COR-L47 (cell line): ENCODE measurements around the gene HEG1.
A peak's percentile ranks its signal among the peaks of the same experiment; 100 is the strongest.

ENCODE experiments used
- DNase-seq: peaks from one replicate; lab custom pipeline; 2025; lab: John Stamatoyannopoulos, UW

HEG1 gene

DNA sequence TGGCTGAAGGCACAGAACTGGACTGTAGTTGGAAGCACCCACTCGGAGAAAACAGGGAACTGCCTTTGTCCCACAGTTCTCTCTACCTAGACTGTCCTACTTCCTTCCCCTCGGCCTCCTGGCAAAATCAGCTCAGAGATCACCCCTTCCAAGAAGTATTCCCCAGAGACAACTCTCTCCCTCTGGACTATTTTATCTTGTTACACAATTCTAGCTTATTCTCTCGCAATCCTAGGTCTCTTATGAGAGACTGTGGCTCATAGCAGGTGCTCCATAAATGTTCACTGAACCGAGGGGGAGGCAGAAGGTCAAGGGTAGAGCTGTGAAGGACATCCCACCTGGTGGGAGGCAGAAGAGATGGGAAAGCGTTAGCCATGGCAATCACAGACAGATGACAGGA lies 10.6 kb downstream of the HEG1 start:
- no peak for DNase-seq

DNA sequence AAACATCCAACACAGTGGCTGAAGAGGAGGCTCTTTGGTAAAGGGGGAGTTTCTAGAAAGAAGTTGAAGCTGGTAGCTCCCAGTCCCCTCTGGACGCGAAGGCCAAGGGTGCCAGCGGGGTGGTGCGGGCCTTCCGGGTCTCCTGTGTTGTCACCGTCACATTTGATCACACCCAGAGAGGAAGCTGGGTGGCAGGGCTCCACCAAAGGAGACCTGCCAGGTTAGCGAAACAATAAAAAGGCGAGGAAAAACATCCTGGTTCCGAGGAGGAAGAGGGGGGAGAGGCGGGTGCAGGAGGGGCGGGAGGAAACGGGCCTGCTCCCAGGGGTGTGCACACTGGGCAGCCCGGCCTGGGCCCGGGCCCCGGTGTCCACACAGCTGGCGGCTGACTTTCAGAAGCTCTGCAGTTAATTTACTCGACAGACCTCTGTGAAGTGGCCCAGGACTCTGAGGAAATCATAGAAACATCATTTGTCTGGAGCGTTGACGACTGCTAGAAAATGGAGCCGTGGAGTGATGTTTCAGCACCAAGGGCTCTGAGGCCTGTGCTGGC lies 12.1 kb downstream of the HEG1 start:
- DNase-seq: no peak

DNA sequence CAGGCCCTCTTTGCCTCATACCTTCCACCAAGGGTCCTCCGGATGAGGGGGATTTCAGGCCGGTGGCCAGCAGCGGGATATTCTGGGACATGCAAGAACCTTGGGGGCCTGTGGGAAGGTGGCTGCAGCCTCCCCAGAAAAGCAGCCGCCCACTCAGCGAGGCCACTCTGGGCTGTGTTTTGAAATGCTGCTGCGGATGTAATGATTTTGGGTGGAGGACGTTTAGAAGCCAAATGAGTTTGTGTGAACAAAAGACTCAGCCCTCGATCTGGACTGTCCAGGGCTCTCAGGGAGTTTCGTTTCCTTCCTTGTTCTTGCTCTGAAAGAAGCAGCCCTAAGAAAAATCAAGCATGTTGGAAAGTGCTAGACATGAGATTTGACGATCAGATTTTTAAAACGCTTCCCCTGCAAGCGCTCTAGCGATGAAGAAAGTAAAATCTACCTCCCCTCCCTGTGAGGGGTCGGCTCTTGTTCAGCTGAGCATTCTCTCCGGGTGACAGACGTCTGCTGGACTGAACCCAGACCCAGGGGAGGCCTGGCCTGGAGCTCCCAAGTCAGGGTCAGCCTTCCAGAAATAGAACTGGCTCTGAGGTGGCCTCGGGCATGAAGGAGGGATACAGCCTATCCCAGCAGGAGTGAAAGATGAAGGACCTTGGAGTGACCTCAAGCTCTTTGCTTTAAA lies 12.9 kb downstream of the HEG1 start:
- no peak for DNase-seq

DNA sequence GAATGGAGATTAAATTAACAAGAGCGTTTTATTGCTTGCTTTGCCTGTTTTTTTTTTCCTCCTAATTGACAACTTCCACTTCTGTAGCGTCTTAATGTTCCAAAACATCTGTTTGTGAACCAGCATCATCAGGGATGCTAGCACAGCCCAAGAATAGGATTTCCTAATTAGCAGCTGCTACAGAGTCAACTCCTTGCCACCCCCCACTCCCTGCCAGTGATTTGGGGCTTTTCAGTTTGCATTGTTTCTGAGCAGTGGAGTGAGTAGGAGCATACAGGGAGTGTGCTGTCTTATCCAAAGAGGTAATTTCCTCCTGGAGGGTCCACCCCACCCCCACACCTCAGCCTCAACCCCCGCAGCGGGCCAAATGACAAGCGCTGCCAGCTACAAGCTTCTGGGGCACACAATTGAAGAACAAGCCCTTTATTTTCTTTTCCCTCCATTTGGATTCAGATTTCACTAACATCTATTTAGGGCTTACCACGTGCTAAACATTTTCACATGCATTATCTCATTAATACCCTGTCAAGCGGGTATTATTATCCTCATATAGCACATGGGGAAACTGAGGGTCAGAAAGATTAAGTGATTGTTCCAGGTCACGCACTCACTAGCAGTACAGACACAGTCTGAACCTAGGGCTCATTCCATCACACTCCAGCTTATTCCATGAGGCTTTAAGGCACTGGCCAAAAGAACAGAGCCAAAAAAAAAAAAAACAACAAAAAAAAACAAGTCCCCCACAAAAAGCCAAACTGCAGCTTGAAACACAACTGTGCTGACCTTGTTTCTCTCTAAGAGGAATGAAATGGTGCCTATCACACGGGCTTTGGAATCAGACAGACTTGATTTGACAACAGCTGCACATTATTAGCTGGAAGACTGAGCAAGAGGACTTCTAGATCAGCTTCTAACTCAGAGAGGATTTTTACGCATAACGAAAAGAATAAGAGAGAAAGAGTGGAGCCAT lies 16.4 kb downstream of the HEG1 start:
- peak; percentile 32 for DNase-seq

DNA sequence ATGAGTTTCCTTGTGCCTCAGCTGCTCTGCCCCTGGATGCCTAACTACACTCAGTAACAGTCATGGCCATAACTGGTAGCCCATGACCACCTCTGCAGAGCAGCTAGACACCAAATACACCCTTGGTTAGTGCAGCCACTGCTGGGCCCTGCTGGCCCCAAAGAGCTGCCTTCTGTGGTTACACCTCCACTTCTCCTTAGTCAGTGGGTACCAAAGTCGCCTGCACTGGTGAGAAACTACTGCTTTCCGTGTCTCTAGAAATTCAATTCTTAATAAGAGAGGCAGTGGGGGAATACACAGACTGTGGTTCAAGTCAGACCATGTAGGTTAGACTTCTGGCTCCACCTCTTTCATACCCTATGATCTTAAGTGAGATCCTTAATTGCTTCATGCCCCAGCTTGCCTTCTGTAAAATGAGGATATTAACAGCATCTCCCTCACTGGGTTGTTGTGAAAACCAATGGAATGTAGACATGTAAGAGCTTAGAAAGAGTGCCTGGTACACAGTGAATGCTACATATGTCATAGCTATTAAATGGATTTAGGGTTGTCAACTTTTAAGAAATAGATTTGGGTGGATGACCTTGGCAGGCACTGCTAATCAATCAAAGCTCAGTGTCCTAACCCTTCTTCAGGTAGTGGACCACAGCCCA lies 18.2 kb downstream of the HEG1 start:
- DNase-seq: no peak

DNA sequence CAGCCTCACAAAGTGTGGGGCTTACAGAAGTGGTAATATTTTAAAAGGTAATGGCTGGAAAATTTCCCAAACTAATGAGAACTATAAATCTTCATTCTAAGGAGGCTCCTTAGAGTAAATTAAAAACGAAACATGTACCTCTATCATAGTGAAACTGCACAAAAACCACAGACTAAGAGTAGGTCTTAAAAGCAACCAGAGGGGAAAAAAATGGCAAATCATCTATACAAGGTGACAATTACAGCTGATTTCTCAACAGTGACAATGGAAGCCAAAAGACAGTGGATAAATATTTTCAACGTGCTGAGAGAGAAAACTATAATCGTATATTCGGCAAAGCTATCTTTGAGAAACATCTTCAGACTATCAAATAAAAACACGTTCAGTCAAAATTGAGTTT lies 20.6 kb downstream of the HEG1 start:
- DNase-seq: no peak

DNA sequence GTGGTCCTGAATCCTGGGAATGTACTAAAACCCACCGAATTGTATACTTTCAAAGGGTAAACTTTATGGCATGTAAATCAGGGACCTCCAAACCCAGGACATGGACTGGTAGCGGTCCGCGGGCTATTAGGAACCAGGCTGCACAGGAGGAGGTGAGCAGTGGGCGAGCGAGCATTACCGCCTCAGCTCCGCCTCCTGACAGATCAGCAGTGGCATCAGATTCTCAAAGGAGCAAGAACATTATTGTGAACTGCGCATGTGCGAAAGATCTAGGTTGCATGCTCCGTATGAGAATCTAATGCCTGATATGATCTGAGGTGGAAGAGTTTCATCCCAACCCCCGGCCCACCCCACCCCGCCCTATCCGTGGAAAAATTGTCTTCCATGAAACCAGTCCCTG lies 22.2 kb downstream of the HEG1 start:
- DNase-seq: no peak

DNA sequence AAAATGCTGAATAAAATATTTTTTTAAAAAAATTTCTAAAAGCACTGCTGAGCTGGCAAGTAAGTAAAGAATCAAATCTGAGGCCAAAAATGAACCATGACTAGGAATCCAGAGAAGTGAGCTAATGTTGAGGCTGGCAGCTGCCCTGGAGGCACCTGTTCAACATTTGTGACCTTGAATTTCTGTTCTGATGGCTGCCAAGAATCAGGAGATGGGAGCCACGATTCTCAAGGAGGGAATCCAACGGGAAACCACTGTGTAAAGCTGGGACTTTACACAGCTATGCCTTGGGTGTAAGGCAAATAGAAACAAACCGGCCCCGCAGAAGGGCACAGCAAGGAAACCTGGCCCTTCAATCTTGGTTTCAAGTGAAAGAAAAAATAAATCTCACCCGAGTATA lies 22.7 kb downstream of the HEG1 start:
- no peak for DNase-seq

DNA sequence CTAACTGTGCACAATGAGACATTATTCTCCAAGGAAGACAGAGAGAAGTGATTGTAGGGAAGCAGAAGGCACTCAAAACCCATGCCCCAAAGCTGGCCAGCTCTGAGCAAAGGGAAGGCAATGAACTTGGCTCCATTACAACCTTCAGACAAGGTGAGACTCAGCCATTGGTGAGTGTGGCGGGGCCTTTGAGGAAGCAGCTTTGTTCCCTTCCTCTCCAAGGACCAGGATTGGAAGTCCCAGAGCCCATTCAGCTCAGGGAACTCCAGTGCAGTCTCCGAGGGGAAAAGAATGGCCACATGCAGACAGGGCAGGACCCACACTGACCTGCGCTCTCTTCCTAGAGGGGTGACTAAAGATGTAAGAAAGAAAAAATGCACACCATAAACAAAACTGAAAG lies 23.1 kb downstream of the HEG1 start:
- DNase-seq: no peak

DNA sequence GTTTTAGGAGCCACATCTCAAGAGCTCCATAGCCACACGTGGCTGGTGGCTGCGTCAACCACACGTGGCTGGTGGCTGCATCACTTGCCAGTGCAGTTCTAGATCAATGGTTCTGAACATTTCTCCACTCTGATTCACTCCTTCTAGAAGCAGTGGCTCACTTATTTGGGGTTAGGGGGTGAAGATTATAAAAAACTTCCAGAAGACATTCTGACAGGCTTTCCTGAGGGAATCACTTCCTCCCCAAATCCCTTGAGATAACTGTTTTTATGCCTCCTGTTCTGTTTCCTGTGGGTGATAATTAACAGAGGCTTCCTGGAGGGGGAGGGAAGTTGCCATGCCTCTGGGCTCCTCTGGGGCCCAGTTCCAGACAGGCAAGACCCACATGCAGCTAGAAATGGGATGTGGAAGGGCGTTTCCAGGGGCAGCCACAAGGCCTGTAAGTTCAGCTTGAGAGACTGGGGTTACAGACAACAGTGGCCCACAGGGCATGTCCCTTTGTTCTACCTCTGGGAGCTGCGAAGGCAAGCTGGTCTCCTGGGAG lies 23.6 kb downstream of the HEG1 start:
- DNase-seq: no peak

DNA sequence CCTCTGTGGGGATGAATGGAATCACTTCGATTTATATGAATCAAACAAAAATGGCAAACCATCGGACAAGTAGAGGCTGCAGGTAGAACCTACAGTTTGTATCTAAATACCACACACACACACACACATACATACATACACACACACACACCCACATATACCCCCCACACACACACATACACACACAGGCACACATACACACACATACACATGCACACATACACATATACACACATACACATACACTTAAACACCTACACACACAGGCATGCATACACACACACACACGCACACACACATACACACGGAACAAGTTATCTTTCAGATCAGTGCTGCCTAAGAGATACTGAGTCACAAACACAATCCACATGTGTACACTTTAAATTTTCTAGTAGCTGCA lies 24.3 kb downstream of the HEG1 start:
- no peak for DNase-seq

DNA sequence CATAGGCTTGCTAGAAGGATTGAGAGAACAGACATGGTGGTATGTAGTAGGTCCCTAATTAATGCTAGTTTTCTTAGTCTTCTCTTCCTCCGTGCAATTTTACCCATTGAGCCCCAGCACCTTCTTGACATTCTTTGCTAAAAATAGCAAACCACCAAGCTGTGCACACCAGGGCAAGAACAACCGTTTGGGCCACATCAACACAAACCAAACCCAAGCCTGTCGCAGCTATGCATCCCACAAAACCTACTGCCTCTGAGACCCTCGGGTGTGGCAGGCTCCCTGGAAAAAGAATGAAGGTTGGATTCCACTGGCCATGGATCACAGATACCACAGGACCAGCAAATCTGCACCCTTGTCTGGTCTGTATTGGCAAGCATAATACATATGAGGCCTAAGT lies 27.1 kb downstream of the HEG1 start:
- no peak for DNase-seq

DNA sequence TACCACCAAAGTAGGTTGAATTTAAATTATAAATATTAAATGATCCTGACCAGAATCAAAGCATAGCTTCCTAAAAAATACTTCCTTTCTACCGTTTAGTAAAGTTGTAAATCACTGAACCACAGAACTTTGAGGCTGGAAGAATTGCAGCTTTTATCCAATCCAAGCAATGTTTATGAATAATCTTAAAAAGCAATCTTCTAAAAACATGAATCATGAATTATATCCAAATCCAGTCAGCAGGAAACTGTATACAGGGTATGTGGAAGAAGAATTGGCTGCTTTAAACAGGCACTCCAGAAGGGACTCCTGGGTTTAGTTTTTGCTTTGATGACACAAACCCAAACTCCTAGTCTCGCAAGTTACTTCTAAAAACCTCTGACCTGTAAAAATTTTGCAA lies 30.2 kb downstream of the HEG1 start:
- no peak for DNase-seq

DNA sequence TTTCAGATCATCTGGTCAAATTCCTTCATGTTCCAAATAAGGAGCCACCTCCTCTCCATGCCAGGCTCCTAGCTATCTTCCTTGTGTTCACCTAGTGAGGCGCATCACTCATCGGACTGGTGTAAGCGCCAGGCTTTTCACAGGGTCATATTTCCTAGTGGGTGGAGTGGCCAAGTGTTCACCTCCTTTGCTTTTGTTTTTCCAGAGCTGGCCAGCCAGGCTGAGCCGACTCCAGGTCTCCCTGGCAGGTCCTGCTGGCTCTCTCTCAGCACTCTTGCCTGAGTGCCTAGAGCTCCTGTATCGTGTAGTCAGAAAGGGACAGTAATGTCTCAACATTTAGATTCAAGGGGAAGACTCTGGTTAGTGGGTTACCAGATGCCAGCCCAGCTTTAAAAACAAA lies 31.0 kb downstream of the HEG1 start:
- no peak for DNase-seq

DNA sequence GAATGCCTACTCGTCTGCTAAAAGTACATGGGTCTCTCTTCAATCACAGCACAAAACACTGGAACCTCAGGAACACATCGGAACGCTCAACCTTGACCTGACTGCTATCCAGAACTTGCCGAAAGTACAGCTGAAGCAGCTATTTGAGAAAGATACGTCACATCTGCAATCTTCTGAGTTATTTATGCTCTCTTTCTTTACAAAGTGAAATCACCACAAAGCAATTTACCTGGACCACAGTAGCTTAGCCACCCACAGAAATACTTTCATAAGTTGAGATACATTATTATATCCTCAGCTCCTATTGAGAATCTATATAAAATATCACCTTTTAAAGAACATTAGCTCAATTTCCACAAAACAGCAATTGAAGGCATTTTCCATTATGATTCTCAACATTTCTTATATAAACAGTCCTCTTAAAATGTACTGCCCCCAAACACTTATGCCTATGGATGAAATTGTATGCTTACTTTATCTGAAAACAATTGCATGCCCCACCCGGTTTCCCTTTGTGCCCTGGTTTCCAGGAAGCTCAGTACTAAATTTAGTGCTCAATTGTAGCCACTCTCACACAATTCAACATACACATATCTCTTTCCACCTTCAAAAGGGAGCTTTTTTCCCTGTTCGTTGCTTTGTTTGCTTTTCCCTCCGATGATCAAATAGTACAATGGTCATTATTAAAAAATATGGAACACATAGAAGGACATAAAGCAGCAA lies 31.8 kb downstream of the HEG1 start:
- no peak for DNase-seq

DNA sequence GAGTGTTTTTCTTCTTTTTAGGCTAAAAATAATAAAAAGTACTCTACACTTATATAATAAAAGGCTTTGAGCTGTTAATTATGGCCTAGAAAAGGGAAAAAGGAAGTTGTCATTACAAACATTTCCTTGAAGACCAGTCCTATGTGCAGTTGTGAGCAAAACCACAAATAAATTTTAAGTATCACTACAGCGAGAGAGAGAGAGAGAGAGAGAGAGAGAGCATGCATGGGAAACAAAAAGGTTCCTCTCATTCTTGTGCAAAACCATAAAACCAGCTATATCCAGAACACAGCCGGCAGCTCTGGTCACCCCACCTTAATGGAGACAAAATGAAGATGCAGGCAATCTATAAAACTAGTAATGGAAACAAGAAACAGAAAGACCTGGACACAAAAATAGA lies 33.6 kb downstream of the HEG1 start:
- DNase-seq: no peak

DNA sequence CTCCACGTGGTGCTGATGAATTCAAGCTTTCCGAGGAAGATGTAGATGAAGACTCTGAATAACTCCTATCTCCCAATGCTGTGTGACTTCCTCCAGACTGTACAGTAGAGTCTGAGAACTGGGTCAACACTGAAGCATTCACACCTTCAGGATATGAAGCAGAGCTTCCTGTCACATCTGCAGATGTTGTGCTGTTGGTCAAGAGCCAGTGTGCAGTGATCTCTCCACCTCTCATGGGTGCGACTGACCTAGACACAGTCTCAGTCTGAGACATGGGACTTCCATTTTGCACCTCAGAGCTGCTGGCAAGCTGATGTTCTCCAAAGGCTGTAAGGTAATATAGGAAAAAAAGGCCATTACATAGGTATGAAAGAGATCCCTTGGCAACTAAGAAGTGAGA lies 36.5 kb downstream of the HEG1 start:
- DNase-seq: no peak

DNA sequence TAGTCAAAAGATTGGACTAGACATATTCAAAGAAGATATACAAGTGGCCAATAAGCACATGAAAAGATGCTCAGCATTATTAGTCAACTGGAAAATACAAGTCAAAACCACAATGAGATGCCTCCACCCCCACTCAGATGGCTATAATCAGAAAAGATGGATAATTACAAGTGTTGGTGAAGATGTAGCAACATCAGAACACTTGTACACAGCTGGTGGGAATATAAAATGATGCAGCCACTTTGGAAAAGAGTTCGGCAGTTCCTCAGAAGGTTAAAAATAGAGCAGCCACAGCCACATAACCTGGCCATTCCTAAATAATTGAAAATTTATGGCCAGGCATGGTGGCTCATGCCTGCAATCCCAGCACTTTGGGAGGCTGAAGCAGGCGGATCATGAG lies 38.4 kb downstream of the HEG1 start:
- DNase-seq: no peak

DNA sequence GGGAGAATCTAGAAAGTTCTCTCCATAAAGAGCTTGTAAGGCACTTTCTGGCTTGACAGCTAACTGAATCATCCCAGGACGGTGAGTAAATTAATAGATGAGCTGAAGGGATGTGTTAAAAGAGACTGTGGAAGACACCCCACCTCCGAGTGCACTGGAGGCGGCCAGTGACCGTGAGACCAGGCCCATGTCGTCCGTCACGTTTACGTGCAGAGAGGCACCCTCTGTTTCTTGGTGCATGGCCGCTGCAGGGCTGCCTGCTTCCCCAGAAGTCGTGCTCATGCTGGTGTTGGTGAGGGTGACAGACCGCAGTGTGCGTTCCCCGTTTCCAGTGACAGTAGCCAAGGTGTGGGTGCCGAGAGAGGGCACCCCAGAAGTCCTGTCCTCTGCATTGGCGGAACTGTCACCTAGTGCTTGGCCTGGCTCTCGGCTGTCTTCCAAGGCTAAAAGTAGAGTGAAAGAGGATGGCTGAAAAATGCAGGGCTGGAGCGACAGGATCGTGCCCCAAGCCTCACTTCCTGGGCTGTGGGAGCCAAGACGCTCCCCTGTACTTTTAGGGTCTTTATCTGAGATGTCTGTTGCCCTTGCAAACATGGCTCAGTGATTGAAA lies 41.1 kb downstream of the HEG1 start:
- no peak for DNase-seq

DNA sequence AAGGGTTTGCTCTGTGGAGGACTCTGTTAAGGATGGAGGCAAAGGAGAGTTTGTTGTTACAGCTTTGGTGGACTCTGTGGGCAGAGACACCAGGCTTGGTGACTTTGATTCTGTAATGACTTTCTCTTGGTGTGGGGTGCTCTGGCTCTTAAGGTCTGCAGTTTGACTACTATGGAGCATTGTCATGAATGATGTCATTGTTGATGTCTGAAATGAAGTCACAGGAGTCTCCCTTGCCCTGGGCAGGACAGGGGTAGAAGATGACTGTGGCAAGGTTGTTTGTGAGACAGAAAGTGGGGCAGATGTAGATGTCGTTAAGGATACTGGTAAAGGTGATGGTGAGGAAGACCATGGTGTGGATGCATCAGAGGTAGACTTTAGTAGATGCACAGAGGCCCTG lies 42.7 kb downstream of the HEG1 start:
- DNase-seq: no peak

DNA sequence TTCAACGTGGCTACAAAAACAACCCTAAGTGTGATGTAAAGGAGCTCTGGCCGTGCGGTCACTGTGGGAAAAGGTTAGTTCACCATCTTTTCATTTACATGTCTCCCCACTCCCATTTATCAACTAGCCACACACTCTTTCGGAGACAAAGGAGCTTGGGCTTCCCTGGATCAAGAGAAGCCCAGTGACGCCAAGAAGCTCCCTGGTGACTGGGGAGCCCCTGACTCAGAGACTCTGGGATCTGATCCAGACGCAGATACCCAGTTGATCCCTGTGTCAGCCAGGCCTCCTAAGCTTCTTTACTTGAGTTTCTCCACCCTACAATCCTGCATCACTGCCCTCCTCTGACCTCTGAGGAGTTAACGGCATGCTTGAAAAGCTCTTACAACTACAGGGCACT lies 43.9 kb downstream of the HEG1 start:
- no peak for DNase-seq
